ENCODE results near the gene GATA1.

GRCh38 chrX:48806081-48806480 lies 19.7 kb downstream of the GATA1 start:
- TF ChIP-seq GATA3 (IDR thresholded peaks at IDR 0.05; ENCODE audit: low read depth, low read length) (no peak), GATA2 (IDR thresholded peaks at IDR 0.05; ENCODE audit: low read depth, low read length) (no peak)

All from SH-SY5Y (cell line).